ENCODE data around the gene ACTRT2.

Gene ACTRT2

GRCh38 chr1:3033040-3033789 is 11.9 kb downstream of the ACTRT2 start:
- DNase-seq, result no peak

GRCh38 chr1:3033790-3034090 is 12.5 kb downstream of the ACTRT2 start:
- no peak for DNase-seq

GRCh38 chr1:3034162-3034561 is 12.9 kb downstream of the ACTRT2 start:
- DNase-seq, result no peak

GRCh38 chr1:3034728-3035562 is 13.7 kb downstream of the ACTRT2 start:
- DNase-seq, result no peak

DNA sequence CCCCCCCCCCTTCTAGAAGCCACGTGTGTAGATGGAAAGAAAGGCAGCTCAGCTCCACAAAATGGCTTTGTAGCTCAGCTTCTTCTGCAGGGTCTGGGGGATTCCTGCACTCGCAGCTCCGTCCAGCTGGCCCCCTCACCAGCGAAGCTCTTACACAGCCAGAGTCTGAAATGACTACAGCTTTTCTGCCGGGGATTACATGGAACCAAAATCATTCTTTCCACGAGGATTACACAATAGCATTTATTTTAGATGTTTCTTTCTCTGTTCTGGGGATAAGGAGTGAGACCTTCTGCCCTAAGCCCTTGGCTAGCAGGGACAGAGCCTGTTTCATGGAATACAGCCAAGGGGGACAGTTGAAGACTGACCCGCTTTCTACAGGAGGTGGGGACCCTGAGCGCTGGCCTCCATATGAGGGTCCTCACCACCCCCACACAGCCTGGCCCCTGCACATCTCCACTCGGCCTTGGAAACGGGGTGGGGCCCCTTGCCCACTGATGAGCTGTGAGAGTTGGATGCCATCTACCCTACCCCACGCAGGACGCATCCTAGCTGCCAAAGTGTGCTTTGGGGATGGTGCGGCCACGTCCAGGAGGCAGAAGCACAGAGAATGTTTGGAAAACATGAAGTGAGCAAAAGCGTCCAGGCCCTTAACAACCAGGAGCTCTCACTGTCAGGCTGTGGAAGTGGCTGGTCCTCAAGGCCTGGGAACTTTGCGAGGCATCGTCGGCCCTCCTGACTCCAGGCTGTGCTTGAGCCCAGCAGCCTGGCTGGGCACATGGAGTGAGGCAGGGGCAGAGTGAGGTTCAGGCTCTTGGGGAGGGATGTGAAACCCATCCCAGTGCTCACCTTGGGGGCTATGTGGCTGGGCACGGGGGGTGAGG is 14.5 kb downstream of the ACTRT2 start:
- DNase-seq, result no peak

- DNase-seq, result no peak
Measured at GRCh38 chr1:3036447-3037280, 15.4 kb downstream of the ACTRT2 start.

DNA sequence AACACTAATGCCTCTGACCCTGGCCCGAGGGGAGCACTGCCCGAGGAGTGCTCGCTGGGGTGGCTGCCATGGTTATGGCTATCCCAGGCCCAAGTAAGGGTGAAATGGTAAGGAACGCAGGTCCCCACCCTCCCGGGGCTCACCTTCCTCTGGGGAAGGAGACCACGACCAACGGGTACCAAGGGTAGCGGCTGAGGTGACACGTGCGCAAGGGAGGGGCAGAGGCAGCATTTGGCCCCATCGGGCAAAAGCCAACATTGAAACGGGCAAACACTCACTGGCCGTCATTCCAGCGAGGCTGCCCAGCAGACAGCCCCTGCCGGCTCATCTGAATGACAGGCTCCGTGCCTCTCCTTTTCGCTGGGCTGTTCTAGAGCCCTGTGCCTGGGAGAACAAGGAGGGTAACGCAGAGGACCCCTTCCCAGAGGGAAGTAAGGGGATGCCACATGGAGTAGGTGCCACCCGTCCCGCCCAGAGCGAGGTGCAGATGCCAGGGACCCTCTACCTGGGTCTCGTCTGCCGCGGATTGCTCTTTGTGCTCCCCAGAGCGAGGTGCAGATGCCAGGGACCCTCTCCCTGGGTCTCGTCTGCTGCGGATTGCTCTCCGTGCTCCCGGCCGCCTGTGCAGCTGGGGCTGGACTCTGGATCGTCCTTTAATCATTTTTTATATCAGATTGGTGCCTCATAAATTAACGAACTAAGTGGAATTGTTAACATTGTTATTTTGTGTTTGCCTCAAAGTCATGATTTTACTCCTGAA is 16.2 kb downstream of the ACTRT2 start:
- DNase-seq, result no peak

DNA sequence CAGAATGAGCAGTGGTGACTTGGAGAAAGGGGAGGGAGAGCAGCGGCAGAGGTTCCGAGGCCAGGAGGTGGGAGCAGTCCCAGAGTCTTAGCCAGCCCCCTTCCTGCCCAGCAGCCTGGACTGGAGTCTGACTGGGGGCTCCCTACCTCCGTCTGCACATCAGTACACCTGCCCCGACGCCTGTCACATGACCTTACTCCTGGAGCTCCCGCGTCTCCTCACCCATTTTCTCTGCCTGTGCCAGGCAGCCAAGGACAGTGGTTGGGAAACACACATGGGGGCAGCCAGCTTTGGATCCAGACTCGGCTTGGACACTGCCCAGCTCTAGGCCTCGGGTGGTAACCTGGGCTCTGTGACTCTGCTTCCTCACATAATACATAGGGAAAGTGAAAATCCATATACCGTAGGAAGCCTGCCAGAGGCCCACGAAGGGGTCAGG is 16.9 kb downstream of the ACTRT2 start:
- no peak for DNase-seq

- DNase-seq, result no peak
Measured at GRCh38 chr1:3038571-3039181, 17.4 kb downstream of the ACTRT2 start.

DNA sequence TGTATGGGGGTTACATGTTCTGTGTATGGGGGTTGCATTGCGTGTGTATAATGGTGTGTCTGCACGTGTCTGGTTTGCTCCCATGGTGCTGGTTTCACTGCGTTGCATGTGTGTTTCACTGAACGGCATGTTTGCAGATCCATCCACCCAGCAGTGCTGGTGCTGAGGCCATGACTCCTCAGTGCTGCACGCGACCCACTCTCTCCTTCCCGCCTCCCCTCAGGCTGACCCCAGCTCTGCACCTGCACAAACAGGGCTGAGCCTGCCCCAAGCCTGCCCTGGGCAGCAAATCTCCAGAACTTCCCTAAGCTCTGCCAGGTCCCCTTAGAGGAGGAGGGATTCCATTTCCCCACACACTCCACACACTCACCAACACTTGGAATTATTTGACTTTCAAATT is 18.7 kb downstream of the ACTRT2 start:
- no peak for DNase-seq

- DNase-seq, result no peak
Measured at GRCh38 chr1:3042481-3042880, 21.2 kb downstream of the ACTRT2 start.

GRCh38 chr1:3049164-3049563 is 27.9 kb downstream of the ACTRT2 start:
- DNase-seq, result no peak

DNA sequence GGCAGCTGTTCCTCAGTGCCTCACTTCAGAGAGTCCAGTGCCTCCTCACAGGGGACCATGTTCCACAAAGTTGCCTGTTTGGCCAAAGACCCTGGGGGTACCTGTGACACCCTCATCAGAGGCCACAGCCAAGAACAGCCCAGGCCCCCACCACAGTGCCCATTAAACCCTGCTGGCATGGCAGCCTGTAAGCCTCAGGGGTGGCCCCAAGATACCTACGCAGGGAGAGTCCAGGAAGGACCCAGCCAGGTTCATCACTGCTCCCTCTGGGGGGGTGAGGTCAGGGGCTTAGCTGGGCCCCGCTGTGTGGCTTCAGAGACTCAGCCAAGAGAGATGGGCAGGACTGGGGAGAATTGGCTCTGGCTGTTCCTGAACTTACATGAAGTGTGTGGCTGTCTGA is 28.6 kb downstream of the ACTRT2 start:
- DNase-seq, result no peak

DNA sequence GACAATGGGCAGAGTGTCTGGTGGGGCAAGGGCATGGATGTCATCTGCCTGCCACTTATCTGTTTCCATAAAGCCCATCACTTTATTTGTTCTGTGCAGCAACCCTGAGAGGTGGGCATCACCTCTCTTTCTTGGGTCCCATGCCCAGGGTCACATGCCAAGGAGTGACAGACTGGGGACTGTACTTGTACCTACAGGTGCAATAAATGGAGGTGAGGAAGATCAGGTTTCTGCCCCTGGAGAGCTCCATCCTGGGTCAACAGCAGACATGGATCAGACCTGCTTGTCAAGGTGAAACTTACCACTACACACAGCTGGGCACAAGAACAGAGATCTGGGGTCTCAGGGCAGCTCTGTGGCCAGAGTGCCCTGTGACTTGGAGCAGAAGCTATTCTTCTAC is 29.3 kb downstream of the ACTRT2 start:
- no peak for DNase-seq

- DNase-seq, result no peak
Measured at GRCh38 chr1:3051270-3052268, 30.3 kb downstream of the ACTRT2 start.

GRCh38 chr1:3052501-3052900 is 31.2 kb downstream of the ACTRT2 start:
- DNase-seq, result no peak

- no peak for DNase-seq
Measured at GRCh38 chr1:3053366-3053980, 32.2 kb downstream of the ACTRT2 start.

- no peak for DNase-seq
Measured at GRCh38 chr1:3053986-3054385, 32.7 kb downstream of the ACTRT2 start.

DNA sequence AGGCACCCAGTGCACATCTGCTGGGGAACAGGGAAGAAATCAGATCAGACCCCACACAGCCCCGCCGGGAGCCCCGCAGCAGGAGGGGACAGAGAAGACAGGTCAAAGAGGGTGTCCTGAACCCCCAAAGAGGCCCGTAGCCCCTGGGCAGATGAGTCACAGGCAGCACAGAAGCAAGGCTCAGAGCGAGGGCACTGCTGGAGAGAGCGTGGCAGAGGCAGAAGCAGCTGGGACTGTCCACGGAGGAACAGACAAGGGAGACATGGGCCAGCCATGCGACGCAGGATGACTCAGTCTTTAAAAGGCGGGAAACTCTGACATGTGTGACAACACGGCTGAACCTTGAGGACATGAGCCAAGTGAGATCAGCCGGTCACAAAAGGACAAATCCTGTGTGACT is 33.2 kb downstream of the ACTRT2 start:
- no peak for DNase-seq

GRCh38 chr1:3055051-3055450 is 33.8 kb downstream of the ACTRT2 start:
- DNase-seq, result no peak
